B cell (primary cell): Measurements from ENCODE around the gene OLIG3. TPM values are rescaled to one million over a fixed set of nuclear protein-coding genes. Genes with fewer than 3 reads are reported as not detected.

Experiments
- ATAC-seq: fragments of 200-7000 bp; cut with Tn5 transposase; one replicate; pipeline ENCODE4 v1.10.0; 2021; ENCODE audit warnings: low read depth, mild to moderate bottlenecking, moderate number of reproducible peaks, moderate library complexity
- CTCF ChIA-PET: fragments of 350-600 bp; sonication (Branson Sonifier 250); formaldehyde crosslinking; loops from one replicate; lab custom pipeline; 2021; ENCODE audit warnings: antibody characterized with exemption, inconsistent platforms; lab: Charles Lee
- POLR2A ChIA-PET: fragments of 350-600 bp; sonication (Branson Sonifier 250); formaldehyde crosslinking; loops from one replicate; lab custom pipeline; 2021; ENCODE audit warnings: antibody characterized with exemption; lab: Charles Lee
- DNase-seq: peaks from one replicate; pipeline ENCODE4 v3.0.0; 2013
- H2AFZ ChIP-seq: 2 replicates; pipeline ENCODE4 v1.6.1; 2012; ENCODE audit warnings: mild to moderate bottlenecking, low read depth, low read length; ENCODE audit not compliant: insufficient read depth, poor library complexity, severe bottlenecking
- H3K27ac ChIP-seq, 2 donors: 1 replicate in 1 of 2; 2 replicates in 1 of 2; pipeline ENCODE4 v1.5.1; 2012 to 2013; ENCODE audit warnings: low read length in 2 of 2, mild to moderate bottlenecking in 2 of 2, moderate library complexity in 1 of 2
- H3K27me3 ChIP-seq, 4 experiments: fragments of 200-600 bp in 1 of 4; sonication (generic) in 1 of 4; replicated peaks in 1 of 4; 1 replicate in 2 of 4; 2 replicates in 2 of 4; pipeline versions ENCODE4 v1.6.1 to v1.7.0; 2013 to 2016; ENCODE audit warnings: low read length in 3 of 4, mild to moderate bottlenecking in 2 of 4, mixed read lengths in 1 of 4, moderate library complexity in 1 of 4; ENCODE audit not compliant: insufficient read depth in 4 of 4, control insufficient read depth in 3 of 4; ENCODE audit errors: control extremely low read depth in 1 of 4
- H3K36me3 ChIP-seq, 2 experiments: replicated peaks in 1 of 2; 1 replicate in 1 of 2; 2 replicates in 1 of 2; pipeline versions ENCODE4 v1.6.1 to v1.7.1; 2013; ENCODE audit warnings: low read length in 1 of 2; ENCODE audit not compliant: insufficient read depth in 2 of 2, control insufficient read depth in 1 of 2; ENCODE audit errors: control extremely low read depth in 1 of 2, extremely low read depth in 1 of 2
- H3K4me1 ChIP-seq, 2 donors: fragments of 200-600 bp in 1 of 2; sonication (generic) in 1 of 2; 1 replicate in 1 of 2; 2 replicates in 1 of 2; pipeline versions ENCODE4 v1.5.1 to v1.6.1; 2013 to 2017; ENCODE audit warnings: low read length in 2 of 2; ENCODE audit not compliant: control insufficient read depth in 2 of 2, insufficient read depth in 2 of 2
- H3K4me2 ChIP-seq: replicated peaks from 2 replicates; pipeline ENCODE3; 2012; ENCODE audit warnings: mild to moderate bottlenecking, low read depth, low read length; ENCODE audit not compliant: poor library complexity, severe bottlenecking
- H3K4me3 ChIP-seq, 5 experiments: fragments of 200-600 bp in 1 of 5; sonication (generic) in 1 of 5; 1 replicate in 3 of 5; 2 replicates in 2 of 5; pipeline versions ENCODE4 v1.5.1 to v1.7.0; 2011 to 2016; ENCODE audit warnings: low read length in 4 of 5, mild to moderate bottlenecking in 4 of 5, low read depth in 2 of 5, control low read depth in 1 of 5, moderate library complexity in 1 of 5; ENCODE audit not compliant: insufficient read depth in 1 of 5; ENCODE audit errors: control extremely low read depth in 1 of 5, extremely low read depth in 1 of 5
- H3K79me2 ChIP-seq: fragments of 200-600 bp; sonication (generic); one replicate; pipeline ENCODE4 v1.6.0; 2016; ENCODE audit warnings: low read length; ENCODE audit not compliant: control insufficient read depth, insufficient read depth
- H3K9ac ChIP-seq: fragments of 200-600 bp; sonication (generic); 2 replicates; pipeline ENCODE4 v1.6.1; 2017; ENCODE audit warnings: mild to moderate bottlenecking, low read length, moderate library complexity
- H3K9me3 ChIP-seq, 3 donors: one replicate each; pipeline versions ENCODE4 v1.6.1 to v1.7.1; 2013; ENCODE audit warnings: low read length in 2 of 3; ENCODE audit not compliant: control insufficient read depth in 2 of 3, insufficient read depth in 1 of 3; ENCODE audit errors: control extremely low read depth in 1 of 3
- H4K20me1 ChIP-seq: 2 replicates; pipeline ENCODE4 v1.6.0; 2012; ENCODE audit warnings: mild to moderate bottlenecking, low read length; ENCODE audit not compliant: insufficient read depth, control insufficient read depth, poor library complexity, severe bottlenecking
- H3K27ac Mint-ChIP-seq: one replicate; pipeline ENCODE4 v1.8.0; 2021; ENCODE audit warnings: mixed read lengths
- H3K27me3 Mint-ChIP-seq: one replicate; pipeline ENCODE4 v1.8.0; 2021; ENCODE audit warnings: mixed read lengths
- H3K4me1 Mint-ChIP-seq: one replicate; pipeline ENCODE4 v1.8.0; 2021; ENCODE audit warnings: mixed read lengths
- H3K4me3 Mint-ChIP-seq: one replicate; pipeline ENCODE4 v1.8.0; 2021; ENCODE audit warnings: mixed read lengths
- H3K9me3 Mint-ChIP-seq: one replicate; pipeline ENCODE4 v1.8.0; 2022; ENCODE audit warnings: mixed read lengths; ENCODE audit not compliant: insufficient read depth
- EZH2 ChIP-seq: IDR thresholded peaks from 2 replicates; pipeline ENCODE4 v1.6.1; 2012; ENCODE audit warnings: borderline replicate concordance, low read depth, mild to moderate bottlenecking, moderate library complexity, low read length; ENCODE audit not compliant: insufficient read depth, poor library complexity, severe bottlenecking
- WGBS: methylation state at CpG from one replicate; pipeline ENCODE4 v1.1.5; 2013; ENCODE audit warnings: missing lambda C conversion rate; ENCODE audit not compliant: insufficient coverage; 5-methylcytosine and 5-hydroxymethylcytosine counted together
- intact Hi-C: fragments of 100-400 bp; cut with micrococcal nuclease; formaldehyde crosslinking; loops from one replicate; pipeline ENCODE4 v1.10.0; 2022
- polyA plus RNA-seq: library from polyadenylated mRNA; depleted of rRNA; stranded (reverse); fragments of >200 nt; gene quantifications from 2 replicates; pipeline ENCODE4 v1.2.3, GENCODE V29; 2012
- total RNA-seq, 2 donors: library from RNA; stranded (reverse); fragments of 120-200 nt in 1 of 2; gene quantifications; 1 replicate in 1 of 2; 2 replicates in 1 of 2; pipeline versions ENCODE4 v1.2.3 to v1.2.4, GENCODE V29; 2013 to 2022
- TF ChIP-seq, protein P1 (sequence below): fragments of 200-600 bp; IDR thresholded peaks from one replicate; pipeline ENCODE4 v1.8.0; 2022; ENCODE audit warnings: antibody characterized with exemption, mild to moderate bottlenecking

The OLIG3 gene
- total and polyA plus RNA-seq, 2 donors (not counting 1 experiment from before 2014, with no cell fraction given): not detected

DNA sequence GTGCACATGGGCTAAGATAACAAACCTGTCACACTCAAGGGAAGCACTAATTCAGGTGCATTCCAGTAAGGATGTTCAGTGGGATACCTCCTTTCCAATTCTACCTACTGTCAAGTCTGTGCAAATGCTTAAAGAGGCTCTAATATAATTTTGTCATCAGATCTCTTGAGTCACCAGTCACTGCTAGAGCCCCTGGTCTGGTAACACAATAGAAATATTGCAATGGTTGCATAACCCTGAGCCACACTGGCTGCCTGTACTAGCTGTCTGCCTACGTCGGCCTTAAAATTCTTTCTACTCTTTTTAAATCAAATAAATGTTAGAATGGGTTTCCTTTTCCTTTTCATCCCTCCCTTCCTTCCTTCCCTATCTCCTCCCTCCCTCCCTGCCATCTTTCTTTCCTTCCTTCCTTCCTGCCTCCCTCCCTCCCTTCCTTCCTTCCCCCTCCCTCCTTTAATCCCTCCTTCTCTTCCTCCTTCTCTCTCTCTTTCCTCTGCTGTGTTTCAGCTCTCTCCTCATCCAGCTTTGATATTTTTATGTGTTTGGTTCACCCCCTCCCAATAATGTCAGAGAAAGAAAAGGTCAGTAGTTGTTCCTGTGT is 28.1 kb upstream of the OLIG3 start:
- Histone ChIP-seq H3K9ac (no peak overlapping the region), H3K9me3 (peaks cover 0 to 12% (median 8%) of the 10 kb centered on the region in 3 donors), H3K4me2 (no peak overlapping the region), H3K79me2 (no peaks in the 10 kb centered on the region), H2AFZ (no peak overlapping the region), H3K27me3 (peaks cover 0 to 30% (median 10%) of the 10 kb centered on the region in 4 experiments), H3K4me3 (no peak overlapping the region), H3K36me3 (no peaks in the 10 kb centered on the region), H3K4me1 (peaks cover 0 to 5% of the 10 kb centered on the region in 2 donors), H3K27ac (no peak overlapping the region), H4K20me1 (no peaks in the 10 kb centered on the region)
- POLR2A ChIA-PET: no interaction called here
- intact Hi-C loops: no loop called here
- CTCF ChIA-PET: interaction anchor here (0.6 kb wide), 1 partner anchor 594 kb away, joined by 3 read pairs; no protein-coding TSS in a partner anchor
- Mint-ChIP-seq H3K9me3 (peaks cover 4% of the 10 kb centered on the region), H3K27me3 (peaks cover 50% of the 10 kb centered on the region), H3K4me3 (no peak overlapping the region), H3K4me1 (peaks cover 2% of the 10 kb centered on the region), H3K27ac (no peak overlapping the region)
- DNase-seq: no peak
- no peak for ATAC-seq
- TF ChIP-seq, protein P1, sequence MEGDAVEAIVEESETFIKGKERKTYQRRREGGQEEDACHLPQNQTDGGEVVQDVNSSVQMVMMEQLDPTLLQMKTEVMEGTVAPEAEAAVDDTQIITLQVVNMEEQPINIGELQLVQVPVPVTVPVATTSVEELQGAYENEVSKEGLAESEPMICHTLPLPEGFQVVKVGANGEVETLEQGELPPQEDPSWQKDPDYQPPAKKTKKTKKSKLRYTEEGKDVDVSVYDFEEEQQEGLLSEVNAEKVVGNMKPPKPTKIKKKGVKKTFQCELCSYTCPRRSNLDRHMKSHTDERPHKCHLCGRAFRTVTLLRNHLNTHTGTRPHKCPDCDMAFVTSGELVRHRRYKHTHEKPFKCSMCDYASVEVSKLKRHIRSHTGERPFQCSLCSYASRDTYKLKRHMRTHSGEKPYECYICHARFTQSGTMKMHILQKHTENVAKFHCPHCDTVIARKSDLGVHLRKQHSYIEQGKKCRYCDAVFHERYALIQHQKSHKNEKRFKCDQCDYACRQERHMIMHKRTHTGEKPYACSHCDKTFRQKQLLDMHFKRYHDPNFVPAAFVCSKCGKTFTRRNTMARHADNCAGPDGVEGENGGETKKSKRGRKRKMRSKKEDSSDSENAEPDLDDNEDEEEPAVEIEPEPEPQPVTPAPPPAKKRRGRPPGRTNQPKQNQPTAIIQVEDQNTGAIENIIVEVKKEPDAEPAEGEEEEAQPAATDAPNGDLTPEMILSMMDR: no peak
- TF ChIP-seq EZH2: no peak
- WGBS: no CpG with 5 or more reads among the region's 2 CpGs

DNA sequence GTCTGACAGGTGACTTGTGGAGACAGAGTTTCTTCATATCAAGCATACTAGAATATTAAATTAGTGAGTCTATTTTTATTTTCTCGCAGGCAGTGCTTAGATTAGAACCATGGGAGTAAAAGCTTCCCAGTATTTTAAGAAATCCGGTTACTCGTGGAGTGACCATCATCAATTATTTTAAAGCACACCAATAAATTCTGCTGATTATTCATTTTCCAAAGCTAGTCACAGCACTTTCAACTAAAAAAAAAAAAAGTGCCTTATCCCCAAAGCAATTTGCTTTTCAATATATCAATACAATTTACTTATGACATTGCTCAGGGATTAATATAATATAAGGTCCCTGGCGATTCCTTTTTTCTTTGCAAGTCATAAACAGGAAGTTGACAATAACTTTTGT is 26.3 kb upstream of the OLIG3 start:
- Histone ChIP-seq H3K27me3 (peaks cover 0 to 46% (median 21%) of the 10 kb centered on the region in 4 experiments), H3K36me3 (no peaks in the 10 kb centered on the region), H3K9me3 (peaks cover 0 to under 1% (median 0%) of the 10 kb centered on the region in 3 donors), H3K79me2 (no peaks in the 10 kb centered on the region), H3K4me1 (peaks cover 0 to 5% of the 10 kb centered on the region in 2 donors), H2AFZ (no peak overlapping the region), H3K4me3 (no peak overlapping the region), H3K9ac (no peak overlapping the region), H3K4me2 (no peak overlapping the region), H3K27ac (no peak overlapping the region), H4K20me1 (no peaks in the 10 kb centered on the region)
- no peak for TF ChIP-seq EZH2
- TF ChIP-seq, protein P1: no peak
- Mint-ChIP-seq H3K27ac (no peak overlapping the region), H3K4me3 (no peak overlapping the region), H3K27me3 (peaks cover 66% of the 10 kb centered on the region), H3K9me3 (no peaks in the 10 kb centered on the region), H3K4me1 (peaks cover 2% of the 10 kb centered on the region)
- DNase-seq (no peak), ATAC-seq (no peak)
- CTCF ChIA-PET: no interaction called here
- intact Hi-C loops: no loop called here
- POLR2A ChIA-PET: no interaction called here
- WGBS: 58% methylated on average over 2 of the region's 4 CpGs
